HG03342 (cell line): ENCODE measurements around the gene GOLGA8S.
"Not testable (repeated sequence)": the region's sequence is repeated elsewhere in the genome, so short reads cannot be mapped to it uniquely, and the experiment has no call there.

Experiments
- ATAC-seq: cut with Tn5 transposase; IDR thresholded peaks from one replicate; pipeline ENCODE4 v1.9.1; 2021; ENCODE audit warnings: mild to moderate bottlenecking, moderate library complexity; ENCODE audit not compliant: unreplicated experiment

GOLGA8S gene

GRCh38 chr15:23395832-23396231 lies 41.3 kb downstream of the GOLGA8S start:
- no peak for ATAC-seq

GRCh38 chr15:23397779-23398178 lies 43.2 kb downstream of the GOLGA8S start:
- ATAC-seq: no peak

- not testable (repeated sequence) for ATAC-seq
Observed at GRCh38 chr15:23398357-23398756, 43.8 kb downstream of the GOLGA8S start.

GRCh38 chr15:23399207-23399606 lies 44.7 kb downstream of the GOLGA8S start:
- ATAC-seq: not testable (repeated sequence)

- no peak for ATAC-seq
Observed at GRCh38 chr15:23401627-23402026, 47.1 kb downstream of the GOLGA8S start.

GRCh38 chr15:23402140-23402539 lies 47.6 kb downstream of the GOLGA8S start:
- ATAC-seq: no peak

- ATAC-seq: no peak
Observed at GRCh38 chr15:23402544-23402943, 48.0 kb downstream of the GOLGA8S start.

GRCh38 chr15:23403550-23403949 lies 49.0 kb downstream of the GOLGA8S start:
- no peak for ATAC-seq

GRCh38 chr15:23411841-23412240 lies 57.3 kb downstream of the GOLGA8S start:
- ATAC-seq: no peak

- ATAC-seq: not testable (repeated sequence)
Observed at GRCh38 chr15:23412881-23413600, 58.5 kb downstream of the GOLGA8S start.
